ENCODE data around the gene CNIH2.

Gene CNIH2

DNA sequence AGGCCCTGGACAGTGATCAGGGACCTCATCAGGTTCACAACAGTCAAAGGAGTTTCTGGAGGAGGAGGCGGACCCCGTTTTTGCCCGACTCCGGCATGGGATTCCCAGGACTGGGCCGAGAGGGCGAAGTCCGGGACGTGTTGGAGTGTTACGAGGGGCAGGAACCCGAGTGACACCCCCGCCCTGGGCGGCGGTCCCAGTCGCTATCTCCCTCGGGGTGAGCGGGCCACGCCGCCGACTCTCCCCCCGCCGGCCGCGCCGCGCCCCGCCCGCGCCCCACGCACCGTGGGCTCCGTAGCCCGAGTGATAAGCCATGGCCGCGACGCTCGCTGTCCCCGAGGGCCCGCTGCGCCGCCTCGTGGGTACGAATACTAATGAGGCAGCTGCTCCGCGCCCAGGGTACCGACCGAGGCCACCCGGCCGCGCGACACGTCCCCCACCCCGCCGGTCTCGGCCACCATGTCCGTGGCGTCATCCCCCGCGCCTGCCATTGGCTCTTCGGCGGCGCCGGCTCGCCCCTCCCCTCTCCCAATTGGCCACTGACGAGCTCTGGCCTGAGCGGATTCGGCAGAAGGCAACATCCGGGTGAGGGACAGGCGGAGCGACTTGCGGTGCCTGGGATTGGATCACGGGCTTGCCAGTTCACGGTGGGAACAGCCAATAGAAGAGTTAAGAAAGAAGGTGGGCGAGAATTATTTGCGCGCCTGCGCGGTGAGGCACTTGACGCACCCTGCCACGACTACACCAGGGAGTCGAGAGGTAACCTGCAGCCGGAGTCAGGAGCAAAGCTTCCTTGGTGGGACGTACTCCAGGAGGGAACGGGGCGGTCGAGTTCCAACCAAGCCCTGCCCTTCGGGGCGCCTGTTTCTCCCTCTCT lies 10.9 kb downstream of the CNIH2 start, which contains the start of gene YIF1A:
TSS of gene YIF1A (minus strand) at position 473 of the 877 bp plus-strand sequence. CDS start at position 315, 158 bp downstream.
- Histone ChIP-seq H3K27me3 (replicated peaks in 2 of 5; ENCODE audit: control insufficient read depth in 4 of 5, insufficient read depth in 5 of 5, low read length in 4 of 5) (peaks cover 0 to 39% (median 17%) of the 10 kb centered on the region in 5 experiments), H3K4me1 (ENCODE audit: control extremely low read depth in 1 of 4, control insufficient read depth in 4 of 4, insufficient read depth in 4 of 4, low read length in 3 of 4) (peaks cover 0 to 37% (median 32%) of the 10 kb centered on the region in 4 experiments), H3K27ac (ENCODE audit: insufficient read depth in 1 of 2, low read depth in 1 of 2, low read length in 2 of 2, poor library complexity in 1 of 2, severe bottlenecking in 2 of 2) (peak within 1 kb of the TSS; percentile 33 to 83), H3K9me3 (ENCODE audit: control extremely low read depth in 1 of 5, control insufficient read depth in 4 of 5, insufficient read depth in 2 of 5, low read depth in 1 of 5, low read length in 4 of 5) (no peaks in the 10 kb centered on the region), H3K36me3 (ENCODE audit: control insufficient read depth in 4 of 4, insufficient read depth in 4 of 4, low read length in 3 of 4) (peaks cover 0 to 8% (median 2%) of the 10 kb centered on the region in 4 experiments), H3K4me3 (ENCODE audit: control insufficient read depth in 1 of 7, extremely low read depth in 1 of 7, insufficient read depth in 4 of 7, low read depth in 2 of 7, low read length in 6 of 7) (peak within 1 kb of the TSS; percentile 64 to 93 (median 80))
- peak; percentile 99 to 100 (median 99) for DNase-seq
- 0% methylated on average over 82 of the region's 87 CpGs for WGBS (ENCODE audit: insufficient coverage)
- POLR2A ChIA-PET: interaction anchor here (0.6 to 1.2 kb wide), 5 partner anchors 10 to 369 kb away, joined by 3 to 5 read pairs (median 4); no protein-coding TSS in a partner anchor
- CTCF ChIA-PET: interaction anchor here (0.6 to 11.6 kb wide), 10 partner anchors 9 to 93 kb away, joined by 3 to 100 read pairs (median 6); partner anchors contain the start of gene RIN1

DNA sequence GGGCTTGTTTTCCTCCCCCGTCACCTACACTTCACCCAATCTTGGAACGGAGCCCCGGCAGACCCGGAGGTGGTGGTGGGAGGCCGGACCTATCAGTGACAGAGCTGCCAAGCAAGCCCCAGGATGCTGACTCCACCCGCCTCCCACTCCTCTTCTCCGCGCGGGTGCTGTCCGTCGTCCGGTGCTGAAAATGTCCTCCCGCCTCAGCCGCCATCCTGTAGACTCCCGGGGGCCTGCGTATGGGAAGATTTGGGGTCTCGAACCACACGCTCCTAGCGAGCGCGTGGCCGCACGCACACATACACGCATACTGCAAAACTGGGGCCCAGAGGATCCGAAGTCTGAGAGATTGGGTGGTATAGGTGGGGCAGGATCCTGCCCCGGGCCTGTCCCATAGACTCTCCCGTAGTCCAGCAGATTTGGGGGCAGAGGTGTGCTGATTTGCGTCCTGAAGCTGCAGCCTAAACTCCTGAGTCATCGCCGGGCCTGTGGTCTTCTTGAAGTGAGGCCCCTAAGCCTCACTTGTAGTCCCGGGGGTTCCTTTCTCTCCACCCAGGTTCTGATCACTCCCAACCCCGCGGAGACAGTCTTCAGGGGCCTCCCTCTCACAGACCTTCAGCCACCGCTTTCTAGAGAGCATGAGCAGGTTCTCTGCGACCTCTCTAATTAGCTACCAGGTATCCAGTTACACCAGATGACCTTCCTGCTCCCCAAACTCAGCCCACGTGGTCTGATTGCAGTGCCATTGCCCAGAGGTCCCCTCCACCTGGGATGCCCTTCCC lies 11.8 kb downstream of the CNIH2 start:
- WGBS (ENCODE audit: insufficient coverage): 24% methylated on average over 15 of the region's 36 CpGs

DNA sequence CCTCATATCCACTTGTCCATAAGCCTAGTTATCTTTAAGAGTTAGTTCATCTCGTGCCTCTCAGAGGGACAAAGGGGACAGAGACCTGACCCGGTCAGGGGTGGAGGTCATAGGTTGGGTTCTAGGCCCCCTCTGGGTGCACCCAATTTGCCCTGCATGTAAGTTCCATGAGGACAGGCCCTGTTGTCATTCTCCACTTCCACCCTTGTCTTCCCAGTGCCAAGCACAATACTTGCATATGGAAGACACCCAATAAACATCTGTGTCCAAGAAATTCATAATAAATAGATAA lies 12.3 kb downstream of the CNIH2 start:
- POLR2A ChIA-PET: no interaction called here
- H3K36me3 ChIP-seq (ENCODE audit: control insufficient read depth in 4 of 4, insufficient read depth in 4 of 4, low read length in 3 of 4): no peaks in the 10 kb centered on the region
- no peak overlapping the region for H3K27ac ChIP-seq (ENCODE audit: insufficient read depth in 1 of 2, low read depth in 1 of 2, low read length in 2 of 2, poor library complexity in 1 of 2, severe bottlenecking in 2 of 2)
- 83% methylated on average over 2 of the region's 2 CpGs for WGBS (ENCODE audit: insufficient coverage)
- H3K9me3 ChIP-seq (ENCODE audit: control extremely low read depth in 1 of 5, control insufficient read depth in 4 of 5, insufficient read depth in 2 of 5, low read depth in 1 of 5, low read length in 4 of 5): no peaks in the 10 kb centered on the region
- no peak overlapping the region for H3K4me3 ChIP-seq (ENCODE audit: control insufficient read depth in 1 of 7, extremely low read depth in 1 of 7, insufficient read depth in 4 of 7, low read depth in 2 of 7, low read length in 6 of 7)
- H3K4me1 ChIP-seq (ENCODE audit: control extremely low read depth in 1 of 4, control insufficient read depth in 4 of 4, insufficient read depth in 4 of 4, low read length in 3 of 4): peaks cover 0 to 37% (median 32%) of the 10 kb centered on the region in 4 experiments
- DNase-seq: no peak
- CTCF ChIA-PET: interaction anchor here (2.4 kb wide), 1 partner anchor 21 kb away, joined by 9 read pairs; no protein-coding TSS in a partner anchor
- H3K27me3 ChIP-seq (replicated peaks in 2 of 5; ENCODE audit: control insufficient read depth in 4 of 5, insufficient read depth in 5 of 5, low read length in 4 of 5): peaks cover 0 to 52% (median 17%) of the 10 kb centered on the region in 5 experiments

More for the DNA sequence above, 11.8 kb downstream of the CNIH2 start:
- H3K27me3 ChIP-seq (replicated peaks in 2 of 5; ENCODE audit: control insufficient read depth in 4 of 5, insufficient read depth in 5 of 5, low read length in 4 of 5): peaks cover 0 to 47% (median 17%) of the 10 kb centered on the region in 5 experiments
- H3K4me1 ChIP-seq (ENCODE audit: control extremely low read depth in 1 of 4, control insufficient read depth in 4 of 4, insufficient read depth in 4 of 4, low read length in 3 of 4): peaks cover 0 to 37% (median 32%) of the 10 kb centered on the region in 4 experiments
- peak overlapping the region; percentile 13 to 93 (median 80) for H3K4me3 ChIP-seq (ENCODE audit: control insufficient read depth in 1 of 7, extremely low read depth in 1 of 7, insufficient read depth in 4 of 7, low read depth in 2 of 7, low read length in 6 of 7)
- H3K9me3 ChIP-seq (ENCODE audit: control extremely low read depth in 1 of 5, control insufficient read depth in 4 of 5, insufficient read depth in 2 of 5, low read depth in 1 of 5, low read length in 4 of 5): no peaks in the 10 kb centered on the region
- CTCF ChIA-PET: interaction anchor here (0.6 to 11.6 kb wide), 9 partner anchors 9 to 94 kb away, joined by 3 to 100 read pairs (median 6); no protein-coding TSS in a partner anchor
- POLR2A ChIA-PET: interaction anchor here (0.6 to 1.2 kb wide), 4 partner anchors 11 to 55 kb away, joined by 3 to 5 read pairs (median 4); no protein-coding TSS in a partner anchor
- peaks cover 0 to 3% (median 2%) of the 10 kb centered on the region in 4 experiments for H3K36me3 ChIP-seq (ENCODE audit: control insufficient read depth in 4 of 4, insufficient read depth in 4 of 4, low read length in 3 of 4)
- peak overlapping the region in 1 of 2 experiments; percentile 74 for H3K27ac ChIP-seq (ENCODE audit: insufficient read depth in 1 of 2, low read depth in 1 of 2, low read length in 2 of 2, poor library complexity in 1 of 2, severe bottlenecking in 2 of 2)
- peak; percentile 75 to 92 (median 89) for DNase-seq

DNA sequence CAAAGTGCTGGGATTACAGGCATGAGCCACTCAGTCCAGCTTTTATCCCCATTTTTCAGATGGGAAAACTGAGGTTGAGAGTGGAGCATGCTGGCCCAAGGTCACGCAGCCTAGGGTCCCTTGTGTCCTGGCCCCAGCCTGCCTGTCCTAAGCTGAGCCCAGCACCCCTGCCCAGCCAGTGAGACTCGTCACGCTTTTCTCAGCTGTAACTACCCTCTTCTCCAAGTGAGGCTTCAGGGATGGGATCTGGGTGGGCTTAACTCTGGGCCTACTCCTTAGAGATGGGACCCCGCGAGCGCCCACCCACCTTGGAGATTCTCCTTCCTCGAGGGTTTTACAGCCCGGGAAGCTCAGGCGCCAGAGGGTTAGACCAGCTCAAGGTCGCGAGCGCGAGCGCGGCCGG lies 13.3 kb downstream of the CNIH2 start:
- 18% methylated on average over 13 of the region's 16 CpGs for WGBS (ENCODE audit: insufficient coverage)
- POLR2A ChIA-PET: interaction anchor here (0.6 kb wide), 1 partner anchor 781 kb away, joined by 3 read pairs; no protein-coding TSS in a partner anchor

DNA sequence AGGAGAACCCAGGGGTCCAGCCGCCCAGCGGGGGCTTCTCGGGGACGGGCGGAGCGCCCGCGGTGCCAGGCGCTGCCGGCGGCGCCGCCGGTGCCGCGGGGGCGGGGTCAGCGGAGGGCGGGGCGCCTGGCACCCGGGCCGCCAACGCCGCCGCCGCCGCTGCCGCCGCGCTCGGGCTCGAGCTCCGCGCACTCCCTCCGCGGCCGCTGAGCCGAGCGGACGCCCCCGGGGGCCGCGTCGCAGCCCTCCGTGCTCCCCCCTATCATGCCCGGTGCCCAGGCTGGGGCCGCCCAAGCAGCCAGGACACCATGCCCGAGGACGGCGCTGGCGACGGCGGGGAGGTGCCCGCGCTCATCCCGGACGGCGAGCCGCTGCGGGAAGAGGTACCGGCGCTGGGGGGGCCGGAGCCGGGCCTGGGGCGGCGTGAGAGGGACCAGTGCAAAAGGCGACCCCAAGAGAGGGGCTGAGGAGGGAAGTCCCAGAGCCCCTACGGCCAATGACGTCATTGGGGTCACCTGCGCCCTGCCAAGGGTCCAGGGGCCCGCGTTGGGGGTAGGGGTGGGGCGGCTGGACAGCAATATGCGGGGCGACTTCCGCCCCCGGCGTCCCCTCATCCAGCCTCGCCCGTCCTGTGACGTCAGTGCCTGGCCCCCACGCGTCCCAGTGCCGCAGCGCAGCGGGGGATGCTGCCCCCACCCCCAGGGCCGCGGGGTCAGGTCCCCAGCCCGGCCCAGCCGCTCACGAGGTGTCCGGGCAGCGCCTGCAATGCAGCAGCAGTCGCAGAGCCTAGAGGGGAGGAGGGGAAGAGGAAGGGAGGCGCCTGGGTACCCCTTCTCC lies 13.9 kb downstream of the CNIH2 start, which contains the start of gene TMEM151A:
TSS of gene TMEM151A (plus strand) at position 189 of the 837 bp plus-strand sequence. CDS start at position 309, 120 bp downstream.
- H3K4me3 ChIP-seq (ENCODE audit: control insufficient read depth in 1 of 7, extremely low read depth in 1 of 7, insufficient read depth in 4 of 7, low read depth in 2 of 7, low read length in 6 of 7): peak within 1 kb of the TSS in 5 of 7 experiments; percentile 8 to 65 (median 42)
- WGBS (ENCODE audit: insufficient coverage): 1% methylated on average over 69 of the region's 95 CpGs
- H3K36me3 ChIP-seq (ENCODE audit: control insufficient read depth in 4 of 4, insufficient read depth in 4 of 4, low read length in 3 of 4): no peaks in the 10 kb centered on the region
- peaks cover 0 to 37% (median 32%) of the 10 kb centered on the region in 4 experiments for H3K4me1 ChIP-seq (ENCODE audit: control extremely low read depth in 1 of 4, control insufficient read depth in 4 of 4, insufficient read depth in 4 of 4, low read length in 3 of 4)
- no peak within 1 kb of the TSS for H3K27ac ChIP-seq (ENCODE audit: insufficient read depth in 1 of 2, low read depth in 1 of 2, low read length in 2 of 2, poor library complexity in 1 of 2, severe bottlenecking in 2 of 2)
- ChIA-PET POLR2A (interaction anchor here (0.6 kb wide), 1 partner anchor 781 kb away, joined by 3 read pairs; no protein-coding TSS in a partner anchor), CTCF (interaction anchor here (1.4 kb wide), 1 partner anchor 118 kb away, joined by 3 read pairs; no protein-coding TSS in a partner anchor)
- H3K9me3 ChIP-seq (ENCODE audit: control extremely low read depth in 1 of 5, control insufficient read depth in 4 of 5, insufficient read depth in 2 of 5, low read depth in 1 of 5, low read length in 4 of 5): no peaks in the 10 kb centered on the region
- DNase-seq: peak in 1 of 3 donors; percentile 32
- peaks cover 0 to 52% (median 17%) of the 10 kb centered on the region in 5 experiments for H3K27me3 ChIP-seq (replicated peaks in 2 of 5; ENCODE audit: control insufficient read depth in 4 of 5, insufficient read depth in 5 of 5, low read length in 4 of 5)

More for the DNA sequence above, 13.3 kb downstream of the CNIH2 start:
- H3K4me3 ChIP-seq (ENCODE audit: control insufficient read depth in 1 of 7, extremely low read depth in 1 of 7, insufficient read depth in 4 of 7, low read depth in 2 of 7, low read length in 6 of 7): peak overlapping the region in 3 of 7 experiments; percentile 42 to 65 (median 43)
- no peak for DNase-seq
- peaks cover 0 to 52% (median 17%) of the 10 kb centered on the region in 5 experiments for H3K27me3 ChIP-seq (replicated peaks in 2 of 5; ENCODE audit: control insufficient read depth in 4 of 5, insufficient read depth in 5 of 5, low read length in 4 of 5)
- CTCF ChIA-PET: interaction anchor here (1.0 to 1.4 kb wide), 2 partner anchors 22 to 118 kb away, joined by 3 read pairs; no protein-coding TSS in a partner anchor
- peaks cover 0 to 37% (median 32%) of the 10 kb centered on the region in 4 experiments for H3K4me1 ChIP-seq (ENCODE audit: control extremely low read depth in 1 of 4, control insufficient read depth in 4 of 4, insufficient read depth in 4 of 4, low read length in 3 of 4)
- no peak overlapping the region for H3K27ac ChIP-seq (ENCODE audit: insufficient read depth in 1 of 2, low read depth in 1 of 2, low read length in 2 of 2, poor library complexity in 1 of 2, severe bottlenecking in 2 of 2)
- no peaks in the 10 kb centered on the region for H3K36me3 ChIP-seq (ENCODE audit: control insufficient read depth in 4 of 4, insufficient read depth in 4 of 4, low read length in 3 of 4)
- no peaks in the 10 kb centered on the region for H3K9me3 ChIP-seq (ENCODE audit: control extremely low read depth in 1 of 5, control insufficient read depth in 4 of 5, insufficient read depth in 2 of 5, low read depth in 1 of 5, low read length in 4 of 5)
